Measurements from ENCODE around the gene ARHGAP28.
"Not testable (repeated sequence)": the region's sequence is repeated elsewhere in the genome, so short reads cannot be mapped to it uniquely, and the experiment has no call there.

ARHGAP28 gene

DNA sequence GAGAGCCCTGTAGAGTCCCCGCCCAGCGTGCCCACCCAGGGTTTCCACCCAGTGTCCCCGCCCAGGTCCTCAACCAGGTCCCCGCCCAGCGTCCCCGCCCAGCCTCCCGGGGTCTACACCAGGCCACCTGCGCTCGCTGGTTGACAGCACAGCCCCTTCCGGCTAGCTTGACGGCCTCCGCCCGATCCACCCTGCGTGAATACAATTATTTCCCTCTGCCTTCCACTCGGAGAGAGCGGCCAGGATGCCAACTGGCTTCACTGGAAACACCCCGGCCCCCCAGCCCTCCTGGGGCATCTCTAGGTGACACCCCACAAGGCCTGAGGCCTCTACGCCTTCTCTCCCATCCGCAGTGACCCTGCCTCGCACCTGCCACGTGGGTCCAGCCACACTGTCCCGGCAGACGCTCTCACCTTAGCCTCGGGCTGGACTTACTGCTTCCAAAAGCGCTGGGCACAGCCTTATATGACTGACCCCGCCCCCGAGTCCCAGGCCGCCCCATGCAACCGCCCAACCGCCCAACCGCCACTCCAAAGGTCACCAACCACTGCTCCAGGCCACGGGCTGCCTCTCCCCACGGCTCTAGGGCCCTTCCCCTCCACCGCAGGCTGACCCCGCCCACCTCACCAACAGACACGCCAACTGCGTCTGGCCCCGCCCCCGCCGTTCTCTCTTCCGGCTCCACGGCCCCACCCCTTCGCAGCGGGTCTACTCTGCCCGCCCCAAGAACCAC is 200.0 kb downstream of the ARHGAP28 start:
- Histone ChIP-seq H3K27me3 (ENCODE audit: insufficient read depth, low read depth, severe bottlenecking) (no peaks in the 10 kb centered on the region), H3K27ac (no peak overlapping the region), H3K4me3 (ENCODE audit: low read depth, low read length) (no peak overlapping the region), H3K36me3 (no peaks in the 10 kb centered on the region), H3K9me3 (ENCODE audit: severe bottlenecking) (no peaks in the 10 kb centered on the region)
- DNase-seq = no peak
- TF ChIP-seq, protein P1, sequence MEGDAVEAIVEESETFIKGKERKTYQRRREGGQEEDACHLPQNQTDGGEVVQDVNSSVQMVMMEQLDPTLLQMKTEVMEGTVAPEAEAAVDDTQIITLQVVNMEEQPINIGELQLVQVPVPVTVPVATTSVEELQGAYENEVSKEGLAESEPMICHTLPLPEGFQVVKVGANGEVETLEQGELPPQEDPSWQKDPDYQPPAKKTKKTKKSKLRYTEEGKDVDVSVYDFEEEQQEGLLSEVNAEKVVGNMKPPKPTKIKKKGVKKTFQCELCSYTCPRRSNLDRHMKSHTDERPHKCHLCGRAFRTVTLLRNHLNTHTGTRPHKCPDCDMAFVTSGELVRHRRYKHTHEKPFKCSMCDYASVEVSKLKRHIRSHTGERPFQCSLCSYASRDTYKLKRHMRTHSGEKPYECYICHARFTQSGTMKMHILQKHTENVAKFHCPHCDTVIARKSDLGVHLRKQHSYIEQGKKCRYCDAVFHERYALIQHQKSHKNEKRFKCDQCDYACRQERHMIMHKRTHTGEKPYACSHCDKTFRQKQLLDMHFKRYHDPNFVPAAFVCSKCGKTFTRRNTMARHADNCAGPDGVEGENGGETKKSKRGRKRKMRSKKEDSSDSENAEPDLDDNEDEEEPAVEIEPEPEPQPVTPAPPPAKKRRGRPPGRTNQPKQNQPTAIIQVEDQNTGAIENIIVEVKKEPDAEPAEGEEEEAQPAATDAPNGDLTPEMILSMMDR (IDR thresholded peaks at IDR 0.05; ENCODE audit: low read depth, low read length) = no peak

DNA sequence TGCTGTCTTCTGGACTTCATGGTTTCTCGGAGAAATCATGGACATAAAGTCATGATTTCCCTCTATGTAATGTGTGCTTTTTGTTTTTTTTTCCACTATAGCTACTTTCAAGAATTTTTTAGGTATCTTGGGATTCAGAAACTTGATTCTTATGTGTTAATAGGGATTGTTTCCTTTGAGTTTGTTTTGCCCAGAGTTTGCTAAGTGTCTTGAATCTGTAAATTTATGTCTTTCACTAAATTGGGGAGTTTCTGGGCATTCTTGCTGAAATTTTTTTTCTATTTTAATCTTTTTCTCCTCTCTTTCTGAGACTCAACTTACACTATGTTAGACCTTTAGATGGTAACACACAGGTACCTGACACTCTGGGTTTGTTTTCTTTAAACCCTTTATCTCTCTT is 205.3 kb downstream of the ARHGAP28 start:
- Histone ChIP-seq H3K36me3 (no peaks in the 10 kb centered on the region), H3K27ac (no peak overlapping the region), H3K9me3 (ENCODE audit: severe bottlenecking) (no peaks in the 10 kb centered on the region), H3K27me3 (ENCODE audit: insufficient read depth, low read depth, severe bottlenecking) (no peaks in the 10 kb centered on the region), H3K4me3 (ENCODE audit: low read depth, low read length) (no peak overlapping the region)
- no peak for DNase-seq
- TF ChIP-seq, protein P1 (IDR thresholded peaks at IDR 0.05; ENCODE audit: low read depth, low read length) = no peak

- H3K27me3 ChIP-seq (ENCODE audit: insufficient read depth, low read depth, severe bottlenecking) = no peaks in the 10 kb centered on the region
- no peak for DNase-seq
- TF ChIP-seq, protein P1 (IDR thresholded peaks at IDR 0.05; ENCODE audit: low read depth, low read length) = no peak
These were observed 208.5 kb downstream of the ARHGAP28 start for GRCh38 chr18:6938003-6938402.

GRCh38 chr18:6938403-6938802 is 208.9 kb downstream of the ARHGAP28 start:
- not testable (repeated sequence) for DNase-seq; H3K27me3 ChIP-seq (ENCODE audit: insufficient read depth, low read depth, severe bottlenecking); H3K9me3 ChIP-seq (ENCODE audit: severe bottlenecking); H3K27ac ChIP-seq; H3K36me3 ChIP-seq; H3K4me3 ChIP-seq (ENCODE audit: low read depth, low read length)

More at GRCh38 chr18:6938003-6938402, 208.5 kb downstream of the ARHGAP28 start:
- no peaks in the 10 kb centered on the region for H3K36me3 ChIP-seq
- H3K9me3 ChIP-seq (ENCODE audit: severe bottlenecking) = no peaks in the 10 kb centered on the region
- no peak overlapping the region for H3K4me3 ChIP-seq (ENCODE audit: low read depth, low read length)
- H3K27ac ChIP-seq = no peak overlapping the region

DNA sequence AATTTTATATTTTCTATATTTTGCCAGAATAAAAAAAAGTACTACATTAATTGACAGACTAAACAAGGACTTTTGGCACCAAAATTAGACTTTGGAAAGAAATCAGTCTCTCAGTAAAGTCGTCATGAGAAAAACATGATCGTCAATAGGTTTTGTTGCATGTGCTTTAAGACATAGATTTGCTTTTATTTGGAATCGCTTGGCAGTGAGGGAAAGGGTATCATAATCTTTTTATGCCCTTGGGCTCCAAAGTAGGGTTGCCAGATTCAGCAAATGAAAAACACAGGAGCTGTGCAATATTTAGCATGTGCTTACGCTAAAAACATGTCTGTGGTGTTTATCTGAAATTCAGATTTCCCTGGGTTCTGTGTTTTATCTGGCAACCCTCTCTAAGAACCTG is 210.5 kb downstream of the ARHGAP28 start:
- Histone ChIP-seq H3K27ac (no peak overlapping the region), H3K9me3 (ENCODE audit: severe bottlenecking) (no peaks in the 10 kb centered on the region), H3K4me3 (ENCODE audit: low read depth, low read length) (no peak overlapping the region), H3K36me3 (no peaks in the 10 kb centered on the region), H3K27me3 (ENCODE audit: insufficient read depth, low read depth, severe bottlenecking) (no peaks in the 10 kb centered on the region)
- TF ChIP-seq, protein P1 (IDR thresholded peaks at IDR 0.05; ENCODE audit: low read depth, low read length) = no peak
- DNase-seq = no peak

GRCh38 chr18:6940451-6940850 is 210.9 kb downstream of the ARHGAP28 start:
- H3K4me3 ChIP-seq (ENCODE audit: low read depth, low read length) = no peak overlapping the region
- no peaks in the 10 kb centered on the region for H3K36me3 ChIP-seq
- no peaks in the 10 kb centered on the region for H3K9me3 ChIP-seq (ENCODE audit: severe bottlenecking)
- DNase-seq = no peak
- H3K27ac ChIP-seq = no peak overlapping the region
- TF ChIP-seq, protein P1 (IDR thresholded peaks at IDR 0.05; ENCODE audit: low read depth, low read length) = no peak
- no peaks in the 10 kb centered on the region for H3K27me3 ChIP-seq (ENCODE audit: insufficient read depth, low read depth, severe bottlenecking)

All from WERI-Rb-1 (cell line).